ENCODE measurements around the gene CELF3.

GRCh38 chr1:151668090-151668489 lies 48.5 kb downstream of the CELF3 start:
- TF ChIP-seq CTCF (conservative IDR thresholded peaks at IDR 0.05; ENCODE audit: low read depth, low read length) (no peak), EZH2 (IDR thresholded peaks at IDR 0.05; ENCODE audit: low read length, unreplicated experiment) (no peak)

Data from PC-3 (cell line).